Endometrial microvascular endothelial cells (primary cell): Measurements from ENCODE around the gene MALSU1. TPM values are rescaled to one million over a fixed set of nuclear protein-coding genes. Genes with fewer than 3 reads are reported as not detected.

Source experiments
- in situ Hi-C: cut with HindIII; loops from 2 replicates; pipeline ENCODE4 v1.10.0; 2017; ENCODE audit warnings: low sequenced_read_pairs, low pct_unique_long_range_greater_than_20kb; ENCODE audit errors: inconsistent ontology term
- total RNA-seq: library from RNA; depleted of rRNA; stranded (reverse); fragments of >200 nt; gene quantifications from one replicate; pipeline ENCODE4 v1.2.3, GENCODE V29; 2015; ENCODE audit errors: inconsistent ontology term

The MALSU1 gene
- 77.7 TPM for total RNA-seq

GRCh38 chr7:23298885-23299769 lies at the start of gene MALSU1:
MALSU1 (plus strand) TSS chr7:23299339; CDS start chr7:23299353, 14 bp downstream.
- in situ Hi-C loops = no loop called here

GRCh38 chr7:23249486-23249885 lies 49.7 kb upstream of the MALSU1 start:
- in situ Hi-C loops = no loop called here

GRCh38 chr7:23254051-23254681 lies 45.0 kb upstream of the MALSU1 start:
- in situ Hi-C loops = loop anchor here (25.0 kb wide), 1 partner anchor 258 kb away; no protein-coding TSS in a partner anchor

- in situ Hi-C loops = loop anchor here (25.0 kb wide), 1 partner anchor 256 kb away; no protein-coding TSS in a partner anchor
Observed at GRCh38 chr7:23256731-23257130, 42.4 kb upstream of the MALSU1 start.

- in situ Hi-C loops = loop anchor here (25.0 kb wide), 1 partner anchor 252 kb away; no protein-coding TSS in a partner anchor
Observed at GRCh38 chr7:23260371-23260770, 38.8 kb upstream of the MALSU1 start.

- in situ Hi-C loops = loop anchor here (25.0 kb wide), 1 partner anchor 250 kb away; no protein-coding TSS in a partner anchor
Observed at GRCh38 chr7:23261843-23262452, 37.2 kb upstream of the MALSU1 start.

GRCh38 chr7:23264916-23265458 lies 34.2 kb upstream of the MALSU1 start:
- in situ Hi-C loops = loop anchor here (25.0 kb wide), 1 partner anchor 247 kb away; no protein-coding TSS in a partner anchor

GRCh38 chr7:23266918-23267317 lies 32.2 kb upstream of the MALSU1 start:
- in situ Hi-C loops = loop anchor here (25.0 kb wide), 1 partner anchor 245 kb away; no protein-coding TSS in a partner anchor

- in situ Hi-C loops = loop anchor here (25.0 kb wide), 1 partner anchor 245 kb away; no protein-coding TSS in a partner anchor
Observed at GRCh38 chr7:23267357-23267756, 31.8 kb upstream of the MALSU1 start.

- in situ Hi-C loops = loop anchor here (25.0 kb wide), 1 partner anchor 244 kb away; no protein-coding TSS in a partner anchor
Observed at GRCh38 chr7:23268167-23268566, 31.0 kb upstream of the MALSU1 start.

GRCh38 chr7:23268746-23269145 lies 30.4 kb upstream of the MALSU1 start:
- in situ Hi-C loops = loop anchor here (25.0 kb wide), 1 partner anchor 244 kb away; no protein-coding TSS in a partner anchor

GRCh38 chr7:23272275-23272674 lies 26.9 kb upstream of the MALSU1 start:
- in situ Hi-C loops = loop anchor here (25.0 kb wide), 1 partner anchor 240 kb away; no protein-coding TSS in a partner anchor

- in situ Hi-C loops = loop anchor here (25.0 kb wide), 1 partner anchor 239 kb away; no protein-coding TSS in a partner anchor
Observed at GRCh38 chr7:23273141-23273599, 26.0 kb upstream of the MALSU1 start.

GRCh38 chr7:23275912-23276311 lies 23.2 kb upstream of the MALSU1 start:
- in situ Hi-C loops = no loop called here

- in situ Hi-C loops = no loop called here
Observed at GRCh38 chr7:23276376-23276775, 22.8 kb upstream of the MALSU1 start.

GRCh38 chr7:23276947-23277346 lies 22.2 kb upstream of the MALSU1 start:
- in situ Hi-C loops = no loop called here

- in situ Hi-C loops = no loop called here
Observed at GRCh38 chr7:23277359-23277989, 21.7 kb upstream of the MALSU1 start.
